ENCODE data around the gene RAC2. TPM values are rescaled to one million over a fixed set of nuclear protein-coding genes. Genes with fewer than 3 reads are reported as not detected.

RAC2 gene
- total and polyA plus RNA-seq, 3 donors from 2014 or later, result 1.2 to 15.5 (median 10.7) TPM

DNA sequence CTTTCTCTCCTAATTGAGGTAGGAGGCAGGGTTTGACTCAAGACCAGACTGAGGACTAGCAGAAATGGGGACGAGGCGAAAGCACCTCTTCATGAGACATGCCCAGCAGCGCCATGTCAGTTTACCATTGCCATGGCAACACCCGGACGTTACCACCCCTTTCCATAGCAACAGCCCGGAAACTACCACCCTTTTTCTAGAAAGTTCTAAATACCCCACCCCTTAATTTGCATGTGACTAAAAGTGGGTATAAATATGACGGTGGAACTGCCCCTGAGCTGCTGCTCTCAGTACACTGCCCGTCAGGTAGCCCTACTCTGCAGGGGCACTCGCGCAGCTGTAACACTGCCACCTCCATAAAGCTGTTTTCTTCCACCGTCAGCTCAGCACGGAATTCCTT, 5.9 kb upstream of the RAC2 start:
- Histone ChIP-seq H3K27ac (no peak overlapping the region), H3K4me3 (no peak overlapping the region), H3K9me3 (no peaks in the 10 kb centered on the region), H3K36me3 (ENCODE audit: low read depth, missing control alignments) (no peaks in the 10 kb centered on the region), H3K4me1 (no peaks in the 10 kb centered on the region), H3K27me3 (no peaks in the 10 kb centered on the region)
- no peak for TF ChIP-seq POLR2A (IDR thresholded peaks at IDR 0.05)
- TF ChIP-seq, protein P1, sequence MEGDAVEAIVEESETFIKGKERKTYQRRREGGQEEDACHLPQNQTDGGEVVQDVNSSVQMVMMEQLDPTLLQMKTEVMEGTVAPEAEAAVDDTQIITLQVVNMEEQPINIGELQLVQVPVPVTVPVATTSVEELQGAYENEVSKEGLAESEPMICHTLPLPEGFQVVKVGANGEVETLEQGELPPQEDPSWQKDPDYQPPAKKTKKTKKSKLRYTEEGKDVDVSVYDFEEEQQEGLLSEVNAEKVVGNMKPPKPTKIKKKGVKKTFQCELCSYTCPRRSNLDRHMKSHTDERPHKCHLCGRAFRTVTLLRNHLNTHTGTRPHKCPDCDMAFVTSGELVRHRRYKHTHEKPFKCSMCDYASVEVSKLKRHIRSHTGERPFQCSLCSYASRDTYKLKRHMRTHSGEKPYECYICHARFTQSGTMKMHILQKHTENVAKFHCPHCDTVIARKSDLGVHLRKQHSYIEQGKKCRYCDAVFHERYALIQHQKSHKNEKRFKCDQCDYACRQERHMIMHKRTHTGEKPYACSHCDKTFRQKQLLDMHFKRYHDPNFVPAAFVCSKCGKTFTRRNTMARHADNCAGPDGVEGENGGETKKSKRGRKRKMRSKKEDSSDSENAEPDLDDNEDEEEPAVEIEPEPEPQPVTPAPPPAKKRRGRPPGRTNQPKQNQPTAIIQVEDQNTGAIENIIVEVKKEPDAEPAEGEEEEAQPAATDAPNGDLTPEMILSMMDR (IDR thresholded peaks at IDR 0.05), result no peak
- DNase-seq, result no peak
- WGBS, 2 donors, result 84 to 86% methylated on average over 12 of the region's 12 CpGs
- intact Hi-C loops (cut with DNase I; ENCODE audit: low total_unique reads), result no loop called here

DNA sequence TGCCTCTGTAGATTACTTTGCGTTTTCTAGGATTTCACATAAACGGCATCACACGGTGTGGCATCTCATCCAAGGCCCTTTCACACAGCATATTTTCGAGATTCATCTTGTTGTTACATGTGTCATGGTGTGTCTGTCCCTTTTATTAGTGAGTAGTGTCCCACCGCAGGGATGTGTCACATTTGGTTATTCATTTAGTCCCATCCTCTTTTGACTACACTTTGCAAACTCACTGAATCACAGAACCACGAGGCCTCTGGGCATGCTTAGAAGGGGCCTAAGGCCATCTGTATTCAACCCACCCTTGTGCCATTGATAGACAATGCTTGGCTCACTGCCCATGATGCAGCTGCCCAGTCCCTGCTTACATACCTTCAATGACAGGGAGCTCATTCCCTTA, 4.2 kb upstream of the RAC2 start:
- Histone ChIP-seq H3K27ac (no peak overlapping the region), H3K36me3 (ENCODE audit: low read depth, missing control alignments) (no peaks in the 10 kb centered on the region), H3K9me3 (no peaks in the 10 kb centered on the region), H3K4me1 (no peaks in the 10 kb centered on the region), H3K4me3 (no peak overlapping the region), H3K27me3 (no peaks in the 10 kb centered on the region)
- WGBS, 2 donors, result 74 to 76% methylated on average over 6 of the region's 6 CpGs
- TF ChIP-seq, protein P1 (IDR thresholded peaks at IDR 0.05), result no peak
- DNase-seq, result no peak
- intact Hi-C loops (cut with DNase I; ENCODE audit: low total_unique reads), result no loop called here

DNA sequence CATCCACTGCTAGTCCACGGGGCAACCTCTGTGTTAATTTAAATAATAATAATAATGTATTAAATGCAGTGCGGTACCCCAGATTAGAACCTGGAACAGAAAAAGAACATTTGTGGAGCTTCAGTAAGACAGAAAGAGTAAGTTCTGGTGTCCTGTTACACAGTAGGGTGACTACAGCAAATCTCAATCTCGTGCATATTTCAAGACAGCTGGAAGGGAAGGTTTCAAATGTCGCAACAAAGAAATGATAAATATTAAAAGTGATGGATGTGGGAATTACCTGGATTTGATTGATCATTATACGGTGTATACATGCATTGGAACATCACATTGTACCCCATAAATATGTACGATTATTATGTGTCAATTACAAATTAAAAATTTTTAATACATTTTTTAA, 1.7 kb upstream of the RAC2 start:
- Histone ChIP-seq H3K9me3 (no peaks in the 10 kb centered on the region), H3K36me3 (ENCODE audit: low read depth, missing control alignments) (no peaks in the 10 kb centered on the region), H3K4me3 (no peak overlapping the region), H3K27ac (no peak overlapping the region), H3K27me3 (no peaks in the 10 kb centered on the region), H3K4me1 (no peaks in the 10 kb centered on the region)
- 84 to 86% methylated on average over 6 of the region's 6 CpGs for WGBS, 2 donors
- no peak for DNase-seq
- intact Hi-C loops (cut with DNase I; ENCODE audit: low total_unique reads), result no loop called here
- TF ChIP-seq POLR2A (IDR thresholded peaks at IDR 0.05), result no peak
- TF ChIP-seq, protein P1 (IDR thresholded peaks at IDR 0.05), result no peak

DNA sequence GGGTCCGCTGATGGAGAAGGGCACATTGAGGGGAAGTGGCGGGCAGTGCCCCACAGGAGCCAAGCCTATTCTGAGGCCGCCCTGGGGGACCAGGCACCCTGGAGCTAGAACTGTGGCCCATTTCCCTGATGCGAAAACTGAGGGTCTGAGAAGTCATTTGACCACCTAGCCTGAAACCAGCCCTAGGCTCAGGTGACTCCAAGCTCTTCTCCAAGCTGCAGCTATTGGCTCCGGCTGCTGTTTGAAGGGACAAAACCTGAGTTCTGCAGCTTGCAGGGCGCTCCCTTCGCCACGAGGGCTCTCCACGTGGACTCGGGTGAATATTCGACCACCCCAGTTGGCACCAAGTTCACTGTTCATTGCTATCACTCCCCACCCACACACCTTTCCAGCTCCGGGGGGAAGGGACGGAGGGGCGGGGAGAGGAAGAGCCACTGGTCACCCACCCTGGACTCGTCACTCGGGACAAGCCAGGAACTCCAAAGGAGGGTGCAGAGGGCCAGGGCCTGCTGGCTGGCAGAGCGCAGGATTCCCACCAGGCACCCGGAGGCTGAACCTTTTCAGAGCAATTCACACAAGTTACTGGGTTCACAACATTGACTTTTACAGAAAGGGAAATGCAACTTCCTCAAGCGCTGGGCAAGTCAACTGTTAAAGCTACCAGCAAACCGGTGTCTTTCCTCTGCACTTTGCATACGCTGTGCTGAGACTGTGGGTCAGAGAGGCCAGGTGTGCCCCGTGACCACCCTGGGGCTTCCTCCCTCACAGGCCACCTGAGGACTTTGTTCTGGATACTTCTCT, 1.1 kb upstream of the RAC2 start:
- no peak overlapping the region for H3K4me3 ChIP-seq
- no peaks in the 10 kb centered on the region for H3K9me3 ChIP-seq
- no peaks in the 10 kb centered on the region for H3K4me1 ChIP-seq
- no peak overlapping the region for H3K27ac ChIP-seq
- no peaks in the 10 kb centered on the region for H3K27me3 ChIP-seq
- 73 to 77% methylated on average over 22 of the region's 22 CpGs for WGBS, 2 donors
- no peak for TF ChIP-seq POLR2A (IDR thresholded peaks at IDR 0.05)
- TF ChIP-seq, protein P1 (IDR thresholded peaks at IDR 0.05), result no peak
- intact Hi-C loops (cut with DNase I; ENCODE audit: low total_unique reads), result no loop called here
- no peak for DNase-seq
- no peaks in the 10 kb centered on the region for H3K36me3 ChIP-seq (ENCODE audit: low read depth, missing control alignments)
